ENCODE results near the gene MYBPH.

MYBPH gene

DNA sequence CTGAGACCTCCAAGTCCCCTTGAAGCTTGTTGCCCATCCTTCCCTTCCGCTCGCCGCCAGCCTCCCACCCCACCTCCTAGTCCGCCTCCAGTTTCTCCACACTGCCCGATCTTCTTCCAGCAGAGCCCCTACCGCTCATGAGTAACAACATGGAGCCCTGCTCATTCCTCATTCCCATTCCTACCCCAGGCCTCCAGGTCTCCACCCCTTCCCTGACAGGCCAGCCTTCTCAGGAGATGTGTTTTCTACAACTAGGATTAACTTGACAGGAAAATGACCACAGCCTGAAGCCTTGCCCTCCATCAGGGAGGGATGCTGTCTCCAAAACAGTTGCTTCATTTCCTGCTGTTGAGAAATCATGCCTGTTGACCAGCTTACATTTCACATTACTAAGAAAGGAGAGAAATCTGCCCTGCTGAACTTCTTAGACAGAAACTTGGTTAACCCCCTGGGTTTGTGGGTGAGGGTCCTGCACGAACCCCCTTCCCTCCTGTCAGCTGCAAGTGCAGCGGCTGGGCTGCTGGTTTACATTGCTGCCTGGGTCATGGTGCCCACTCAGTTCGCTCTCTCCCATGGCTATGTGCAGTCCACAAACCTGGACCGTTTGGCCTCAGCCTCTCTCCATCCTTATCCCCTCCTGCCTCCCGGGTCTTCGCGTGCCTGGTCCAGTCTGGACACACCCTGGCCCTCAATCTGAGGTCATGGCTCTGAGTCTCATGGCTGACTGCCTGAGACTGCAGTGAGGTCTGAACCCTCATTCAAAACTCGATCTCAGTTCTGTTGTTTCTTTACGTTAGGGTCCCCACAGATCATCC, 27.0 kb upstream of the MYBPH start:
- CTCF ChIA-PET: interaction anchor here (0.7 kb wide), 1 partner anchor 64 kb away, joined by 9 read pairs; no protein-coding TSS in a partner anchor
- TF ChIP-seq, protein P1, sequence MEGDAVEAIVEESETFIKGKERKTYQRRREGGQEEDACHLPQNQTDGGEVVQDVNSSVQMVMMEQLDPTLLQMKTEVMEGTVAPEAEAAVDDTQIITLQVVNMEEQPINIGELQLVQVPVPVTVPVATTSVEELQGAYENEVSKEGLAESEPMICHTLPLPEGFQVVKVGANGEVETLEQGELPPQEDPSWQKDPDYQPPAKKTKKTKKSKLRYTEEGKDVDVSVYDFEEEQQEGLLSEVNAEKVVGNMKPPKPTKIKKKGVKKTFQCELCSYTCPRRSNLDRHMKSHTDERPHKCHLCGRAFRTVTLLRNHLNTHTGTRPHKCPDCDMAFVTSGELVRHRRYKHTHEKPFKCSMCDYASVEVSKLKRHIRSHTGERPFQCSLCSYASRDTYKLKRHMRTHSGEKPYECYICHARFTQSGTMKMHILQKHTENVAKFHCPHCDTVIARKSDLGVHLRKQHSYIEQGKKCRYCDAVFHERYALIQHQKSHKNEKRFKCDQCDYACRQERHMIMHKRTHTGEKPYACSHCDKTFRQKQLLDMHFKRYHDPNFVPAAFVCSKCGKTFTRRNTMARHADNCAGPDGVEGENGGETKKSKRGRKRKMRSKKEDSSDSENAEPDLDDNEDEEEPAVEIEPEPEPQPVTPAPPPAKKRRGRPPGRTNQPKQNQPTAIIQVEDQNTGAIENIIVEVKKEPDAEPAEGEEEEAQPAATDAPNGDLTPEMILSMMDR (conservative IDR thresholded peaks at IDR 0.05; ENCODE audit: low read depth): no peak
- H3K27ac ChIP-seq: peak overlapping the region; percentile 81
- POLR2A ChIA-PET (ENCODE audit: low non-redundant PET): no interaction called here
- no peak for DNase-seq (ENCODE audit: low spot score)

DNA sequence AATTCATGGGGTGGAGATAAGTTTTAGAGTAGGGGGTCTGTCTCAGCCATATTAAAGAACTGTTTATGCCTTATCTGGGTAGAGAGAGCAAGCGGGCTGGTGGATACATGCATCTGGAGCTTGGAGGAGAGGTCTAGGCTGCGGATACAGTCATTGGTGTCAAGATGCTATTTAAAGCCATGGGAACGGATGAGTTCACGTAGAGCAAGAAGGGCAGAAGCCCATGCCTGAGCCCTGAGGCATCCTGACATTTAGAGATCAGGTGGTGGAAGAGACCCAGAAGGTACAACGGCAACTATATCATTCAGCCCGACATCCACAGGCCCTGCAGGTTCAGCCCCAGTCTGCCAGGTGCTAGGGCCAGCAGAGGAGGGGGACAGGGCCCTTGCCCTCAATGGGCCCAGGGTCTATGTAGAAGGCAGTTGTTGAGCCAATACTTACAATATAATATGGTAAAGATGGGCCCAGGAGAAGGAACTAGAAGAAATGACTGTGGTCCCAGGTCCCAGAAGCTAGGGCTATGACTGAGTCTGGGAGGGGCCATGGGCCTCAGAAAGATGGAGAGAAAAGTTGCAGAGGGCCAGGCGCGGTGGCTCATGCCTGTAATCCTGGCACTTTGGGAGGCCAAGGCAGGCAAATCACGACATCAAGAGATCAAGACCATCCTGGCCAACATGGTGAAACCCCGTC, 26.0 kb upstream of the MYBPH start:
- ChIA-PET POLR2A (ENCODE audit: low non-redundant PET) (no interaction called here), CTCF (interaction anchor here (0.7 to 2.2 kb wide), 5 partner anchors 14 to 162 kb away, joined by 3 to 19 read pairs (median 9); no protein-coding TSS in a partner anchor)
- peak overlapping the region; percentile 81 for H3K27ac ChIP-seq
- TF ChIP-seq, protein P1 (conservative IDR thresholded peaks at IDR 0.05; ENCODE audit: low read depth): no peak
- no peak for DNase-seq (ENCODE audit: low spot score)

DNA sequence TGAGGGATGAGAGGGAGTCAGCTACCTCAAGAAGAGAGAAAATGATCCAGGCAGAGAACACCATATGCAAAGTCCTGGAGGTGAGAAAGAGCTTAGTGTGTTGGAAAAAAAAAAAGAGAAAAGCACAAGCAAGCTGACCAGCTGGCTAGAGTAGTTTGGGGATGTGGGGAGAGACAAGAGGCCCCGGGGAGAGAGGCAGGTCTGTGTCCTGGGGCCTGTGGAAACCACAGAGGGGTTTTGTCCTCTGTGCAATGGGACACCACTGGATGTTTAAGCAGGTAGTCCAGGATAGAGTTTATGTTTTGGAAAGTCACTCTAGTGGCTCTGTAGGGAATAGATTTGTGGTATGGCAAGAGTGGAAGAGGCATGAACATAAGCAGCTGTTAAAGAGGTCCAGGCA, 25.3 kb upstream of the MYBPH start:
- TF ChIP-seq, protein P1 (conservative IDR thresholded peaks at IDR 0.05; ENCODE audit: low read depth): no peak
- no peak overlapping the region for H3K27ac ChIP-seq
- DNase-seq (ENCODE audit: low spot score): no peak
- ChIA-PET POLR2A (ENCODE audit: low non-redundant PET) (no interaction called here), CTCF (interaction anchor here (1.1 to 2.2 kb wide), 5 partner anchors 15 to 161 kb away, joined by 3 to 19 read pairs (median 7); no protein-coding TSS in a partner anchor)

DNA sequence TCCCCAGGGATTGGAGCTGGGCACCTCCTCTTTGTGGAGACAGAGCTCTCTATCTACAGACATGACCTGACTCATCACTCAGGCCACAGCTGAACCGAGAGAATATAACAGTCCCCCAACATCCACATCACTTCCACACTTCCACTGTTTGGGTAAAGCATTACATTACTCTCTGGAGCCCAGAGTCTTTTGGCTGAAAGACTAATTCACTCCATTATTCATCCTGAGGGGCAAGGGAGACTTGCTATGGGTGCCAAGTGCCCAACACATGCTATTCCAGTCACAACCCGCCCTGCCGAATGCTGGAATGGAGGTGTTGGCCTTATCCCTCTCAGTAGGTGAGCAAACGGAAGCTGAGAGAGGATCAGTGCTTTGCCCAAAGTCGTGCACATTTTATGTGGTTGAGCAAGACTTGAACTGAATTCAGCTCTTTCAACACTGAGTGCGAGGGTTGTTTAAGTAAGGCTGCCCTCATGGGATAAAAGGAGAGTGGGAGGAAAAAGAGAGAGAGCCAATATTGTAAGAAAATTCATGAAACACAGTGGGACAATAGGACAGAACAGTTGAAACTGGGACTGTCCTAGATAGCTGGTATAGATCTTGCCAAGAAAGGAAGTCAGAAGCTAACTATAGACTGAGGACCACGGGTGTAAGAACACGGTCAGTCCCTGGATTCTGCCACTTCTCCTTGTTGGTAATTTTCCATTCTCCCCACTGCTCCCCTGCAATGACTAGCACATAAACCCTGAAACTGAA, 24.4 kb upstream of the MYBPH start:
- TF ChIP-seq, protein P1 (conservative IDR thresholded peaks at IDR 0.05; ENCODE audit: low read depth): no peak
- ChIA-PET CTCF (interaction anchor here (1.0 to 2.2 kb wide), 7 partner anchors 16 to 160 kb away, joined by 3 to 19 read pairs (median 4); no protein-coding TSS in a partner anchor), POLR2A (ENCODE audit: low non-redundant PET) (no interaction called here)
- DNase-seq (ENCODE audit: low spot score): peak; percentile 49
- H3K27ac ChIP-seq: peak overlapping the region; percentile 92

DNA sequence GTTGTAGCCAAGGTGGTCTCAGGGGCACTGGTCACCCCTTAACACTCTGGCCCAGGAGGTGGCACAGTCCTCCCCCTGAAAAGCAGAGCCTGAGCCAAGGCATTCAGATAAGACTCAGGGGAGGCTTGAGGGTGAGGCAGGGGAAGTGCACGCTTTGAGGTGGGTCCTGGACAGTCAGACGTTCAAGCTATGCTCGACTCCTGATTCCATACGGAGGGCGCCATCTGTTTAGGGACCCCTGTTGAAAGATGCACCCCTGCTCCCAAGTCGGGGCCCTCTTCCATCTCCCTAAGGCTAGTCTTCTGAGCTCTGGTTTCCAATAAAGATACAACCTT, 23.8 kb upstream of the MYBPH start:
- POLR2A ChIA-PET (ENCODE audit: low non-redundant PET): no interaction called here
- CTCF ChIA-PET: interaction anchor here (1.0 to 2.2 kb wide), 5 partner anchors 17 to 160 kb away, joined by 3 to 19 read pairs (median 3); no protein-coding TSS in a partner anchor
- TF ChIP-seq, protein P1 (conservative IDR thresholded peaks at IDR 0.05; ENCODE audit: low read depth): no peak
- H3K27ac ChIP-seq: peak overlapping the region; percentile 92
- DNase-seq (ENCODE audit: low spot score): no peak

DNA sequence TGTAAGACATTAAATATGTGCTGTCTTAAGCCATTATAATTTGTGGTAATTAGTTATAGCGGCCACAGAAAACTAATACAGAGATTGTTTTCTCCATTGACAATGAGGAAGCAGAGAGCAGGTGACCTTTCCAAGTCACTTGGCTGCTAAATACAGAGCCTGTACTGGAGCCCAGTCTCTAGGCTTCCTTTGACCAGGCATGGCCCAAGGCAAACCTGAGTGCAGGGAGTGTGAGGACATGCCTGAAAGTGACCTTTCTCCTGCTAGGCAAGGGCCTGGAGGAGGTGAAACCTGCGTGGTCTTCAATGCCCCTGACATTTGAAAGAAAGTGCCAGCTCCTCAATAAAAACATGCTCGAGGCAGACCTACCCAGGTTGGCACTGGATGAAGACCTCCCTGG, 23.4 kb upstream of the MYBPH start:
- H3K27ac ChIP-seq: peak overlapping the region; percentile 92
- CTCF ChIA-PET: interaction anchor here (1.0 kb wide), 1 partner anchor 26 kb away, joined by 3 read pairs; no protein-coding TSS in a partner anchor
- TF ChIP-seq, protein P1 (conservative IDR thresholded peaks at IDR 0.05; ENCODE audit: low read depth): no peak
- POLR2A ChIA-PET (ENCODE audit: low non-redundant PET): no interaction called here
- no peak for DNase-seq (ENCODE audit: low spot score)
